ENCODE data around the gene SPIRE1.
"Not testable (repeated sequence)": the region's sequence is repeated elsewhere in the genome, so short reads cannot be mapped to it uniquely, and the experiment has no call there.

The SPIRE1 gene

GRCh38 chr18:12645254-12645653, 12.7 kb downstream of the SPIRE1 start:
- no peak for DNase-seq

- not testable (repeated sequence) for DNase-seq
These were observed 14.2 kb downstream of the SPIRE1 start for GRCh38 chr18:12643756-12644155.

DNA sequence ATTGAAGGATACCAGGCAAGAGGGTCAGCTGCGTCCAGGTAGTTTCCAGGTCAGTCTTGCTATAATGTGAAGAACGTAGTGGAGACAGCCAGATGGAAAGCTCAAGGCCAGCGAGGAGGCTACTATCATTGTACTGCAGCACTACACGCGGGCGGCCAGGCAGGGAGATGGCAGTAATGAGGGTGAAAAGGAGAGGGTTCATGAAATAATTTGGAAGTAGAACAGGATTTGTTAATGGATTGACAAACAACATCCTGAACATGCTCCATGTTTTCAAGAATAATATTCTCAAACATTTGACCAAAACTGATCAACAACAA, 17.1 kb downstream of the SPIRE1 start:
- DNase-seq: no peak

GRCh38 chr18:12639990-12640880, 17.7 kb downstream of the SPIRE1 start:
- DNase-seq: no peak

- no peak for DNase-seq
These were observed 19.2 kb downstream of the SPIRE1 start for GRCh38 chr18:12638644-12639124.

- DNase-seq: no peak
These were observed 19.8 kb downstream of the SPIRE1 start for GRCh38 chr18:12637901-12638643.

- no peak for DNase-seq
These were observed 20.5 kb downstream of the SPIRE1 start for GRCh38 chr18:12637393-12637792.

GRCh38 chr18:12631831-12632477, 26.0 kb downstream of the SPIRE1 start:
- DNase-seq: no peak

DNA sequence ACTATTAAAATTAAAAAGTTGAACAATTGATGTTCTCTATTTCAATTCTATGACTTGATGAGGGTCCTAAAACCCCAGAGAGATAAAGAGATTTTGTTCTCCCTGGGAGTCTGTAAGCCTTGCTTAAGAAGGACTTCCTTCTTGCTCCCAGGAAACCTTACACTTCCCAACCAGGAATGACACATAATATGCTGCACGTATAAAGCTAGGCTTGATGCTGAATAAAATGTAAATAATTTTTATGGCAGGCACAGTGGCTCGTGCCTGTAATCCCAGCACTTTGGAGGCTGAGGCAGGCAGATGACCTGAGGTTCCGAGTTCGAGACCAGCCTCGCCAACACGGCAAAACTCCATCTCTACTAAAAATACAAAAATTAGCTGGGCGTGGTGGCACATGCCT, 27.8 kb downstream of the SPIRE1 start:
- DNase-seq: no peak

DNA sequence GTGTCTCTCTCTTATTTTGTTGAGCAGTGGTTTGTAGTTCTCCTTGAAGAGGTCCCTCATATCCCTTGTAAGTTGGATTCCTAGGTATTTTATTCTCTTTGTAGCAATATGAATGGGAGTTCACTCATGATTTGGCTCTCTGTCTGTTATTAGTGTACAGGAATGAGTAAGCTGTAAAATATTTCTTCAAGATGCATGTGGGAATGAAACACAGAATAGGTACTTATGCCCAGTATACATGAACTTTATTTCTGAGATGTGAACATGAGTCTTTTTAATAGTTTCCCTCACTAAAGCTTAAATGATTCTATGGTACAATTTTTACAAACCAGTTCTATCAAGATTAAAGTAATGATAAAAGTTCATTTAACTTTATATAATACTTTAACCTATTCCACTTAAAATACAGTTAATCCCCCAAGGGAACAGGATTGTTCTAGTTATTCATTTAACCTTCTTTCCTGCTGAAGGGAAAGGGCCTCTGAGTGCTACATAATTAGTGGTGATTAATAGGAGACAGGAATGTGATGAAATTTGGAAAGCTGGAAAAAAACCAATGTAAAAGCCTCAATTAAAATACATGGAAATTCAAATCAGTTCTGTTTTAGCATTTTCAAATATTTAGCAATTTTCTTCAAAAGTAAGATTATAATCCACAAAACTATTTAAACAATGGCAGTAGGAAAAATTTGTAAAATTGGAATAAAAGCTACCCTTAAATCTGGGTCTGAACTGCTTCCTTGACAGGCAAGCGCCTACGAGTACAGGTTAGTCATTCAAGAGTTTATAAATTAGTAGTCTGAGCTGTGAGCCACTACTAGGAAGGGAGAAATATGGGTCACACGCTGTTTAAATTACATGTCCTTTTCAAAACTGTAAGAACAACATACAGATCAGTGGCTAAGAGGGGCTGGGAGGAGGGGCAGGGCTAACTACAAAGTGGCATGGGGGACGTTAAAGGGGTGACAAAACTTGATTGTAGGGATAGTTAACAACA, 28.9 kb downstream of the SPIRE1 start:
- no peak for DNase-seq

GRCh38 chr18:12627199-12627598, 30.7 kb downstream of the SPIRE1 start:
- not testable (repeated sequence) for DNase-seq

DNA sequence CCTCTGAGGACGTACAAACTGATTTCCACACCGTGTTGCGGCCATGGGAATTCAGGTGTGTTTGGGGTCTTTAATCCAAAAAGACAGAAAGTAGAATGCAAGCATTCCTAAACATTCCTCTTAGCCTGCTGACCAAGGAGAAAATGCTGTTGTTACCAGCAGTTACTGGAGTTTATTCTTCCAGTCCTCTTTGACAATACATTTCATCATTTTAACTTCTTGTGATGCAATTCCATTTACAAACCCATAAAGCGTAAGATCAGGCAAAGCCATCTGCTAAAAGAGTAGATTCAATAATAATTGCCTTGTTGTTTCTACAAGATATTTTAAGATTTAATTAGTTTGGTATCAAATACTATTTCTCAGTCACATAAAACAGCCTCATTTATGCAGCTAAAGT, 32.7 kb downstream of the SPIRE1 start:
- no peak for DNase-seq

GRCh38 chr18:12621742-12622306, 36.1 kb downstream of the SPIRE1 start:
- DNase-seq: no peak

DNA sequence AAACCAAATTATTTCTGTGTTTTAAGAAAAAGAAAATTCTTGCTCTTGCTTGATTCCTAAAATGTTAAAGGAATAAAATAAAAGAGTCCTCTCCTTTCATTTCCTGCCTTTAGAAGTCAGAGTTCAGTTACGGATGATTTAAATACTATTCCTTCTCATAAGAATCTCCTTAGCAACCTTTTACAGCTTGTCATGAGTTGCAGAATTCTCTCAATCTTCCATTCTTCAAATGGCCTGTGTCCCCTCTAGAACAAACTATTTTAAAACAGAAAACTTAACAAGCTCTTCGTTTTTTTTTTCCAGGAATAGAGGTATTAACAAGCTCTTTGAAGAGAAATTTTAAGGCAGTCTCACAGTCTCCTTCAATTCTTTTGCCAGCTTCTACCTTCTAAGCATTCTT, 42.2 kb downstream of the SPIRE1 start:
- DNase-seq: no peak

GRCh38 chr18:12608301-12608700, 49.6 kb downstream of the SPIRE1 start:
- DNase-seq: no peak

DNA sequence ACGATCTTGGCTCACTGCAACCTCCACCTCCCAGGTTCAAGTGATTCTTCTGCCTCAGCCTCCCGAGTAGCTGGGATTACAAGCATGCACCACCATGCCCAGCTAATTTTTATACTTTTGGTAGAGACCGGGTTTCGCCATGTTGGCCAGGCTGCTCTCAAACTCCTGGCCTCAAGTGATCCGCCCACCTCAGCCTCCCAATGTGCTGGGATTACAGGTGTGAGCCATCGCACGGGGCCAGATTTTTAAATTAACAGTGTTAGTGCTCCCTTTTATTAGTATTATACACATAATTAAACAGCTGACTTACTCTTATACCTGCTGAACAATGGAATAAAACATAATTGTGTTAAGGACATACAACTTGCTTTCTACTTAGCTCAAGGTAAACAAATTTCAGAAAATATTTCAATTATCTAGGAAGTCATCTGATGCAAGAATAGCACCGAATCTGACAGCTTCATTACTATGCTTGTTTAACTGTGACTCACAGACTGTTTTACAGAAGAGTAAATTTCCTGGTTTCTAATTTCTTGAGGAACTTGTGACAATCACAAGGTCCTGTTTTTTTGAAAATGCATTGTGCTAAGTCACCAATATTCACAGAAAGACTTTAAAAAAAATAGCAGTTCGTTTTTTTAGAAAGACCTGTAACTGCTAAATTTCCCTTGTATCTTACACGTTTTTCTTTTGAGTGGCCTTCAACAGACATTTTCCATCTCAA, 51.2 kb downstream of the SPIRE1 start:
- no peak for DNase-seq

GRCh38 chr18:12604445-12605007, 53.4 kb downstream of the SPIRE1 start:
- no peak for DNase-seq

GRCh38 chr18:12599966-12600365, 57.9 kb downstream of the SPIRE1 start:
- no peak for DNase-seq

DNA sequence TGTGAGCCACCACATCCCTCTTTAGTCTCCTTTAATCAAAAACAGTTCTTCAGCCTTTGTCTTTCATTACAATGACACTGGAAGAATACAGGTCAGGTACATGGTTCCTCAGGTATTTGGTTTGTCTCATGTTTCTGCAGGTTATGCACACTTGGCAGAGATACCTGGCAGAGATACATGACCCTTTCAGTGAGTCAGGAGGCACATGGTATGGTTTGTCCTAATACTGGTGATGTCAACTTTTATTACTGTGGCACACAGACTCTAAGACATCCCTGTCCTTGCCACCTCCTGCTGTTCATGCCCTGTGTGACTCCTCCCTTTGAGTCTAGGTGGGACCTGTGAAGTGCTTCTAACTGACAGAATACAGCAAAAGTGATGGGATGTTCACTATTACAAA, 58.4 kb downstream of the SPIRE1 start:
- DNase-seq: no peak

GRCh38 chr18:12598181-12598930, 59.6 kb downstream of the SPIRE1 start:
- DNase-seq: no peak
